ENCODE results near the gene CCDC97.
"Not testable (repeated sequence)": the region's sequence is repeated elsewhere in the genome, so short reads cannot be mapped to it uniquely, and the experiment has no call there.

The CCDC97 gene

DNA sequence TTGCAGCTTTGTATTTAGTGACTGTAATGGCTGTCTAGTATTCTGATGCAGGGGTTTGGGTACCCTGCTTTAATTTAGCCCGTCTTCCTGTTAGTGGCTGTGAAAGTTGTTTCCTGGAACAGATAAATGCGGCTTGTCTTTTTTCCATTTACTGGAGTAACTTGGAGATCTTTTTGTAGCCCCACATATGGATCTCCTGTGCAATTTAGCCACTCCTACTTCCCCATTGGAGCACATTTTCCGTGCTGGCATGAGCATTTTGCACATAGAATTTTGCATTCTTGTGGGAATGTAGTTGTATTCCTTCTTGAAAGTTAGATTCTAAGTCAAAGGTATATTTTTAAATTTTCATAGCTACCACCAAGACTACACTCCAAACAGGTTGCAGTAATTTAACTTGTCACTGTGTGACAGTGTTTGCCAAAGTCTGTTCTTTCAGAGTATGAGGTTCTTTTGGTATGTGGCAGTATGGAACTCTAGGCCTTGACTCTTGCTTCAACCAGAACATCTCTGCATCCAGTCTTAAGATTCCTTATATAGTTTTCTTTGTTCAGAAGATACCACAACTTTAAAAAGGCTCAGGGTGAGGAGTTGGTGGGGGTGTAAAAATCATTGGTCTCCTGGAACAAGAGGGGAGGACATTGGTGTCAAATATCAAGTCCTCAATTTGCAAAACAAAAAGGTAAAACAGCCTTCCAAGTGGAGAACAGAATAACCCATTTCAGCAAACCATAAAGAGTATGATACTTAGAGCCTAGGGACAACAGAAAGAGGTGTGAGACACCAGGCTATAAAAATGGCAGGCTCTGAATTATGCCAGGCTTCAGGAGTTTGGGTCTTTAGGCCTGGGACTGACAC lies 21.1 kb upstream of the CCDC97 start:
- Histone ChIP-seq H2AFZ (ENCODE audit: low read length) (no peak overlapping the region), H3K27me3 (replicated peaks; ENCODE audit: insufficient read depth, low read length) (no peaks in the 10 kb centered on the region), H3K4me1 (ENCODE audit: low read length) (0 out of 2 replicates have a peak, but pooled peaks cover 3% of the 10 kb centered on the region), H3K4me2 (ENCODE audit: low read depth, low read length) (no peak overlapping the region), H4K20me1 (ENCODE audit: insufficient read depth, low read length) (no peaks in the 10 kb centered on the region), H3F3A (ENCODE audit: insufficient read depth, low read length) (0 out of 2 replicates have a peak, but pooled peaks cover 2% of the 10 kb centered on the region), H3K79me2 (ENCODE audit: low read length) (peaks cover 51% of the 10 kb centered on the region), H3K27ac (ENCODE audit: low read length) (no peak overlapping the region), H3K9me2 (replicated peaks; ENCODE audit: insufficient read depth, low read length) (no peaks in the 10 kb centered on the region), H3K4me3 (ENCODE audit: low read length) (no peak overlapping the region), H3K9ac (ENCODE audit: low read length) (no peak overlapping the region), H3K36me3 (replicated peaks; ENCODE audit: insufficient read depth, low read length) (peaks cover 20% of the 10 kb centered on the region), H3K9me3 (replicated peaks; ENCODE audit: insufficient read depth, low read length) (no peaks in the 10 kb centered on the region)
- TF ChIP-seq, protein P1, sequence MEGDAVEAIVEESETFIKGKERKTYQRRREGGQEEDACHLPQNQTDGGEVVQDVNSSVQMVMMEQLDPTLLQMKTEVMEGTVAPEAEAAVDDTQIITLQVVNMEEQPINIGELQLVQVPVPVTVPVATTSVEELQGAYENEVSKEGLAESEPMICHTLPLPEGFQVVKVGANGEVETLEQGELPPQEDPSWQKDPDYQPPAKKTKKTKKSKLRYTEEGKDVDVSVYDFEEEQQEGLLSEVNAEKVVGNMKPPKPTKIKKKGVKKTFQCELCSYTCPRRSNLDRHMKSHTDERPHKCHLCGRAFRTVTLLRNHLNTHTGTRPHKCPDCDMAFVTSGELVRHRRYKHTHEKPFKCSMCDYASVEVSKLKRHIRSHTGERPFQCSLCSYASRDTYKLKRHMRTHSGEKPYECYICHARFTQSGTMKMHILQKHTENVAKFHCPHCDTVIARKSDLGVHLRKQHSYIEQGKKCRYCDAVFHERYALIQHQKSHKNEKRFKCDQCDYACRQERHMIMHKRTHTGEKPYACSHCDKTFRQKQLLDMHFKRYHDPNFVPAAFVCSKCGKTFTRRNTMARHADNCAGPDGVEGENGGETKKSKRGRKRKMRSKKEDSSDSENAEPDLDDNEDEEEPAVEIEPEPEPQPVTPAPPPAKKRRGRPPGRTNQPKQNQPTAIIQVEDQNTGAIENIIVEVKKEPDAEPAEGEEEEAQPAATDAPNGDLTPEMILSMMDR (IDR thresholded peaks at IDR 0.05; ENCODE audit: low read length), result no peak
- TF ChIP-seq EZH2phosphoT487 (IDR thresholded peaks at IDR 0.05; ENCODE audit: low read length), result no peak
- TF ChIP-seq EZH2 (optimal IDR thresholded peaks at IDR 0.05; ENCODE audit: low read depth, low read length), result no peak
- no peak for DNase-seq

DNA sequence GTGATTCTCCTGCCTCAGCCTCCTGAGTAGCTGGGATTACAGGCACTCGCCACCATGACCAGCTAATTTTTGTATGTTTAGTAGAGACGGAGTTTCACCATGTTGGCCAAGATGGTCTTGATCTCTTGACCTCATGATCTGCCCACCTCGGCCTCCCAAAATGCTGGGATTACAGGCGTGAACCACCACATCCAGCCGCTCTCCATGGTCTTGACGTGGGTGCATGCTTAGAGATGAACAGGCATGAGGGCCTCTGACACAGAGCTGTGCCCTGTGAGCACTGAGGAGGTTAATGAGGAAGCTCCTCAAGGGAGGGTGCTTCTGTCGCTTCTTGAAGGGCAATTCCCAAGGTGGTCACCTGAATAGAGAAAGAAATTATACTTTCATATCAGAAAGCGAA lies 20.2 kb upstream of the CCDC97 start:
- not testable (repeated sequence) for DNase-seq; H3K27ac ChIP-seq (ENCODE audit: low read length); H4K20me1 ChIP-seq (ENCODE audit: insufficient read depth, low read length); H3K4me2 ChIP-seq (ENCODE audit: low read depth, low read length); H3K9me3 ChIP-seq (replicated peaks; ENCODE audit: insufficient read depth, low read length); H3K9me2 ChIP-seq (replicated peaks; ENCODE audit: insufficient read depth, low read length); H3K9ac ChIP-seq (ENCODE audit: low read length); H3K4me3 ChIP-seq (ENCODE audit: low read length); H3K27me3 ChIP-seq (replicated peaks; ENCODE audit: insufficient read depth, low read length); H2AFZ ChIP-seq (ENCODE audit: low read length); H3F3A ChIP-seq (ENCODE audit: insufficient read depth, low read length)
- H3K4me1 ChIP-seq (ENCODE audit: low read length), result peaks cover 13% of the 10 kb centered on the region
- peaks cover 26% of the 10 kb centered on the region for H3K36me3 ChIP-seq (replicated peaks; ENCODE audit: insufficient read depth, low read length)
- H3K79me2 ChIP-seq (ENCODE audit: low read length), result peaks cover 52% of the 10 kb centered on the region

DNA sequence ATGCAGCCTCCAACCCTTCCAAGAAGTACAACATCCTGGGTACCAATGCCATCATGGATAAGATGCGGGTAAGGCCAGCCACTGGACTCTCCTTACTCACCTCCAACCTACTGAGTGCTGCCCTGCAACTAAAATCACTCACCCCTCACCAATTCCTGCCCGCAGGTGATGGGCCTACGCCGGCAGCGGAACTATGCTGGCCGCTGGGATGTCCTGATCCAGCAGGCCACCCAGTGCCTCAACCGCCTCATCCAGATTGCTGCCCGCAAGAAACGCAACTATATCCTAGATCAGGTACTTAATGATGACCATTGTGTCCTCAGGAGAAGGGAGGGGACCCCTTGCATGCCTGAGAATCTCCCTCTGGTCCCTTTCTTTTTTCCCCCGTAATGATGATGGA lies 15.6 kb upstream of the CCDC97 start:
- TF ChIP-seq, protein P1 (IDR thresholded peaks at IDR 0.05; ENCODE audit: low read length), result no peak
- TF ChIP-seq EZH2phosphoT487 (IDR thresholded peaks at IDR 0.05; ENCODE audit: low read length) (no peak), EZH2 (optimal IDR thresholded peaks at IDR 0.05; ENCODE audit: low read depth, low read length) (no peak)
- peaks cover 30% of the 10 kb centered on the region for H3K36me3 ChIP-seq (replicated peaks; ENCODE audit: insufficient read depth, low read length)
- no peak overlapping the region for H3K4me3 ChIP-seq (ENCODE audit: low read length)
- no peaks in the 10 kb centered on the region for H3K9me2 ChIP-seq (replicated peaks; ENCODE audit: insufficient read depth, low read length)
- H3K27ac ChIP-seq (ENCODE audit: low read length), result no peak overlapping the region; the same call in 1 of the 2 replicates
- H3K9me3 ChIP-seq (replicated peaks; ENCODE audit: insufficient read depth, low read length), result no peaks in the 10 kb centered on the region
- H3K79me2 ChIP-seq (ENCODE audit: low read length), result peaks cover 51% of the 10 kb centered on the region
- H3K9ac ChIP-seq (ENCODE audit: low read length), result no peak overlapping the region
- no peaks in the 10 kb centered on the region for H4K20me1 ChIP-seq (ENCODE audit: insufficient read depth, low read length)
- H3K4me1 ChIP-seq (ENCODE audit: low read length), result peaks cover 57% of the 10 kb centered on the region
- no peak for DNase-seq
- no peak overlapping the region for H2AFZ ChIP-seq (ENCODE audit: low read length)
- no peaks in the 10 kb centered on the region for H3K27me3 ChIP-seq (replicated peaks; ENCODE audit: insufficient read depth, low read length)
- H3K4me2 ChIP-seq (ENCODE audit: low read depth, low read length), result no peak overlapping the region
- H3F3A ChIP-seq (ENCODE audit: insufficient read depth, low read length), result peaks cover 47% of the 10 kb centered on the region

DNA sequence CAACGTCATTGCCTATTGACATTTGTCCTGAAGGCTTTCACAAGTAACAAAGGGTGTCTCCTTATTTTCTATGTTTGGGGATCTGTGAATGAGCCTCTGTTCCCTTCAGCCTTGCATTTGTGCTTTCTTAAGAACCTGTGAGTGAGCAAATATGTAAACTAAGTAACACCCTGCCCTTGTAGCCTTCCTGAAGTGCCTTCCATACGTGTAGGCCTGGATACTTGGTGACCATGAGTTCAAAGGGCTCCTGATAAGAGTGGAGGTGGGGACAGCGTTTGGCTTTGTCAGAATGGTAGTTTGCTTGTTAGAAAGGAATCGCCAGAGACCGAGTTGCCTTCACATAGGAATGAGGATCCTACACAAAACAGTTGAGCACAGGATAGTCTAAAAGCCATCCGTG lies 14.5 kb upstream of the CCDC97 start:
- H3F3A ChIP-seq (ENCODE audit: insufficient read depth, low read length), result peaks cover 47% of the 10 kb centered on the region
- no peaks in the 10 kb centered on the region for H3K9me3 ChIP-seq (replicated peaks; ENCODE audit: insufficient read depth, low read length)
- no peak overlapping the region for H3K4me3 ChIP-seq (ENCODE audit: low read length)
- H3K9ac ChIP-seq (ENCODE audit: low read length), result peak overlapping the region; percentile 94; the same call in 1 of the 2 replicates
- no peaks in the 10 kb centered on the region for H3K27me3 ChIP-seq (replicated peaks; ENCODE audit: insufficient read depth, low read length)
- H2AFZ ChIP-seq (ENCODE audit: low read length), result no peak overlapping the region
- H3K79me2 ChIP-seq (ENCODE audit: low read length), result peaks cover 55% of the 10 kb centered on the region
- peak overlapping the region; percentile 12 for H3K4me2 ChIP-seq (ENCODE audit: low read depth, low read length)
- H3K36me3 ChIP-seq (replicated peaks; ENCODE audit: insufficient read depth, low read length), result peaks cover 30% of the 10 kb centered on the region
- TF ChIP-seq EZH2phosphoT487 (IDR thresholded peaks at IDR 0.05; ENCODE audit: low read length), result no peak
- no peak for TF ChIP-seq EZH2 (optimal IDR thresholded peaks at IDR 0.05; ENCODE audit: low read depth, low read length)
- TF ChIP-seq, protein P1 (IDR thresholded peaks at IDR 0.05; ENCODE audit: low read length), result no peak
- no peaks in the 10 kb centered on the region for H4K20me1 ChIP-seq (ENCODE audit: insufficient read depth, low read length)
- H3K9me2 ChIP-seq (replicated peaks; ENCODE audit: insufficient read depth, low read length), result no peaks in the 10 kb centered on the region
- peaks cover 59% of the 10 kb centered on the region for H3K4me1 ChIP-seq (ENCODE audit: low read length)
- H3K27ac ChIP-seq (ENCODE audit: low read length), result peak overlapping the region; percentile 97
- no peak for DNase-seq
